OCI-LY3 (cell line): ENCODE data around the gene FLOT2.
"Not testable (repeated sequence)": the region's sequence is repeated elsewhere in the genome, so short reads cannot be mapped to it uniquely, and the experiment has no call there.

Experiments
- H2AFZ ChIP-seq: fragments of 200-600, 300-600 bp; shearing (Covaris generic); 2 replicates; pipeline ENCODE4 v1.6.0; 2014; ENCODE audit warnings: antibody characterized with exemption, low read depth, low read length
- H3K27ac ChIP-seq: fragments of 200-600, 300-600 bp; sonication (generic); 2 replicates; pipeline ENCODE4 v1.5.1; 2014; ENCODE audit warnings: mild to moderate bottlenecking, low read length, moderate library complexity, mixed read lengths
- H3K27me3 ChIP-seq: fragments of 200-600, 300-600 bp; sonication (generic); 2 replicates; pipeline ENCODE4 v1.6.1; 2014; ENCODE audit warnings: low read depth, low read length, mixed read lengths
- H3K36me3 ChIP-seq: fragments of 200-600, 300-600 bp; sonication (generic); replicated peaks from 2 replicates; pipeline ENCODE3; 2014; ENCODE audit warnings: low read depth, low read length, mixed read lengths
- H3K4me1 ChIP-seq: fragments of 300-600, 200-600 bp; sonication (generic); 2 replicates; pipeline ENCODE4 v1.6.1; 2014; ENCODE audit warnings: low read length, mixed read lengths
- H3K4me2 ChIP-seq: fragments of 200-600, 300-600 bp; sonication (generic); 2 replicates; pipeline ENCODE4 v1.6.1; 2014; ENCODE audit warnings: low read length, mixed read lengths
- H3K4me3 ChIP-seq: fragments of 300-600, 200-600 bp; sonication (generic); 2 replicates; pipeline ENCODE4 v1.5.1; 2014; ENCODE audit warnings: antibody characterized with exemption, mild to moderate bottlenecking, low read length, moderate library complexity
- H3K79me2 ChIP-seq: fragments of 300-600, 200-600 bp; shearing (Covaris generic); 2 replicates; pipeline ENCODE4 v1.6.1; 2014; ENCODE audit warnings: mild to moderate bottlenecking, low read length, mixed read lengths
- H3K9ac ChIP-seq: fragments of 300-600, 200-600 bp; shearing (Covaris generic); 2 replicates; pipeline ENCODE4 v1.6.0; 2014; ENCODE audit warnings: mild to moderate bottlenecking, low read length, moderate library complexity
- H3K9me3 ChIP-seq: fragments of 200-600, 300-600 bp; shearing (Covaris generic); 2 replicates; pipeline ENCODE4 v1.6.1; 2014; ENCODE audit warnings: low read length, mixed read lengths; ENCODE audit not compliant: insufficient read depth
- H4K20me1 ChIP-seq: fragments of 200-600, 300-600 bp; sonication (generic); 2 replicates; pipeline ENCODE4 v1.6.1; 2016; ENCODE audit warnings: low read length, mixed read lengths; ENCODE audit not compliant: insufficient read depth
- CTCF ChIP-seq: fragments of 200-600, 300-600 bp; sonication (generic); IDR thresholded peaks from 2 replicates; pipeline ENCODE4 v1.5.1; 2014; ENCODE audit warnings: antibody characterized with exemption, low read length, low read depth
- EZH2phosphoT487 ChIP-seq: fragments of 200-600 bp; shearing (Covaris generic); IDR thresholded peaks from 2 replicates; pipeline ENCODE4 v1.6.1; 2018; ENCODE audit warnings: antibody characterized with exemption, mixed run types, low read depth

The FLOT2 gene

GRCh38 chr17:28839221-28839620, 58.3 kb downstream of the FLOT2 start:
- H3K4me2 ChIP-seq: no peak overlapping the region
- H3K9ac ChIP-seq: no peak overlapping the region
- 0 out of 2 replicates have a peak, but pooled peaks cover 3% of the 10 kb centered on the region for H4K20me1 ChIP-seq
- no peak overlapping the region for H3K4me3 ChIP-seq
- peaks cover 5% of the 10 kb centered on the region for H3K36me3 ChIP-seq
- H2AFZ ChIP-seq: no peak overlapping the region
- H3K27me3 ChIP-seq: no peaks in the 10 kb centered on the region
- TF ChIP-seq CTCF (no peak), EZH2phosphoT487 (no peak)
- peaks cover 6% of the 10 kb centered on the region for H3K4me1 ChIP-seq
- peaks cover 72% of the 10 kb centered on the region for H3K79me2 ChIP-seq
- H3K9me3 ChIP-seq: no peaks in the 10 kb centered on the region
- no peak overlapping the region for H3K27ac ChIP-seq

GRCh38 chr17:28836541-28836940, 61.0 kb downstream of the FLOT2 start:
- not testable (repeated sequence) for H4K20me1 ChIP-seq, H3K4me2 ChIP-seq, H3K9ac ChIP-seq, H3K9me3 ChIP-seq, H2AFZ ChIP-seq, H3K4me1 ChIP-seq, H3K27me3 ChIP-seq, H3K27ac ChIP-seq, H3K4me3 ChIP-seq
- Histone ChIP-seq H3K79me2 (peaks cover 77% of the 10 kb centered on the region), H3K36me3 (peaks cover 11% of the 10 kb centered on the region)

- Histone ChIP-seq H3K27me3 (no peaks in the 10 kb centered on the region), H3K9me3 (no peaks in the 10 kb centered on the region), H3K4me1 (no peaks in the 10 kb centered on the region), H3K4me3 (no peak overlapping the region), H3K36me3 (peaks cover 14% of the 10 kb centered on the region), H4K20me1 (peaks cover 9% of the 10 kb centered on the region; the same call in 1 of the 2 replicates), H2AFZ (no peak overlapping the region), H3K4me2 (no peak overlapping the region), H3K27ac (no peak overlapping the region), H3K9ac (no peak overlapping the region), H3K79me2 (peaks cover 65% of the 10 kb centered on the region)
- no peak for TF ChIP-seq CTCF
- TF ChIP-seq EZH2phosphoT487: no peak
These were observed 63.1 kb downstream of the FLOT2 start for GRCh38 chr17:28834420-28834819.
